Spleen (tissue), 7 donors: ENCODE data around the gene XAF1.

Experiments
- POLR2A ChIP-seq, 3 donors: fragments of 450-650 bp; IDR thresholded peaks; one replicate each; pipeline ENCODE4 v1.5.1; 2017; ENCODE audit warnings: antibody characterized with exemption in 3 of 3, mild to moderate bottlenecking in 1 of 3
- TF ChIP-seq, protein P1 (sequence below), 11 experiments: fragments of 200-600 bp in 7 of 11; fragments of 450-650 bp in 4 of 11; sonication (generic) in 4 of 11; IDR thresholded peaks in 8 of 11; conservative IDR thresholded peaks in 3 of 11; 1 replicate in 7 of 11; 2 replicates in 4 of 11; pipeline versions ENCODE4 v1.4.0 to v1.8.0; 2016 to 2021; ENCODE audit warnings: antibody characterized with exemption in 11 of 11, inconsistent platforms in 4 of 11, mild to moderate bottlenecking in 1 of 11
- donor health status: DM: no; HTN: no; CAD: no; lungs with moderate emphysema.
- donor health status: DM: no; HTN: no; CAD: no.
- donor health status: DM: no; HTN: no; CAD: no.

DNA sequence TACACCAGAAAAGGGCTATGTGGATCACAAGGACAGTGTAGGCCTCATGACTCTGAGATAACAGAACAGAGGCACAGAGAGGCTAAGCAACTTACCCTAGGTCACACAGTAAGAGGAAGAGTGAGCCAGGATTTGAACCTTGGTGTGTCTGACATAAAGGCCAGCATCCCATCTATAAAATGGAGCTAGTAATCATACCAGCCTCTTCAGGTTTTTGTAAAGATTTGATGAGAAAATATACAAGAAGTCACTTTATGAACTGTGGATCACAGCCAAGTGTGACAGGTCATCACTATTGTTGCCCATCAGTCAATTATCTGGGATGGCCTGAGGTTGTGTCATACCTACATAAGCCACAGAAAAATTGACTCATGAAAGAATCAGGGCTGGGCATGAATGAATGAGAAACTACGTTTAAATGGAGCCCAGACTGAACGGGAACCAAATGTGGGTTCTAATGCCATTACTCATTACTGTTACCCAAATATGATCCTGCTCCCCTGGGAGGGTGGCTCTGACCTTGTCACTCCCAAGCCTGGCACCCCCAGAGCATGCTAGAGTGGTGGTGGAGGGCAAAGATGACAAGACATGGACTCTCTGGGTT, 41.1 kb downstream of the XAF1 start:
- TF ChIP-seq, protein P1, sequence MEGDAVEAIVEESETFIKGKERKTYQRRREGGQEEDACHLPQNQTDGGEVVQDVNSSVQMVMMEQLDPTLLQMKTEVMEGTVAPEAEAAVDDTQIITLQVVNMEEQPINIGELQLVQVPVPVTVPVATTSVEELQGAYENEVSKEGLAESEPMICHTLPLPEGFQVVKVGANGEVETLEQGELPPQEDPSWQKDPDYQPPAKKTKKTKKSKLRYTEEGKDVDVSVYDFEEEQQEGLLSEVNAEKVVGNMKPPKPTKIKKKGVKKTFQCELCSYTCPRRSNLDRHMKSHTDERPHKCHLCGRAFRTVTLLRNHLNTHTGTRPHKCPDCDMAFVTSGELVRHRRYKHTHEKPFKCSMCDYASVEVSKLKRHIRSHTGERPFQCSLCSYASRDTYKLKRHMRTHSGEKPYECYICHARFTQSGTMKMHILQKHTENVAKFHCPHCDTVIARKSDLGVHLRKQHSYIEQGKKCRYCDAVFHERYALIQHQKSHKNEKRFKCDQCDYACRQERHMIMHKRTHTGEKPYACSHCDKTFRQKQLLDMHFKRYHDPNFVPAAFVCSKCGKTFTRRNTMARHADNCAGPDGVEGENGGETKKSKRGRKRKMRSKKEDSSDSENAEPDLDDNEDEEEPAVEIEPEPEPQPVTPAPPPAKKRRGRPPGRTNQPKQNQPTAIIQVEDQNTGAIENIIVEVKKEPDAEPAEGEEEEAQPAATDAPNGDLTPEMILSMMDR (IDR thresholded peaks at IDR 0.05 in 8 of 11, conservative IDR thresholded peaks at IDR 0.05 in 3 of 11) = no peak
- no peak for TF ChIP-seq POLR2A (IDR thresholded peaks at IDR 0.05)
